ENCODE data around the gene SYTL3. TPM values are rescaled to one million over a fixed set of nuclear protein-coding genes. Genes with fewer than 3 reads are reported as not detected.

Gene SYTL3
- total and polyA plus RNA-seq, 2 of the 8 experiments (the other 6 are each of a cell fraction or from before 2014, with no cell fraction given) = 0.27 to 0.99 TPM

GRCh38 chr6:158684745-158685324 is 35.0 kb downstream of the SYTL3 start:
- Histone ChIP-seq H3K23me2 (ENCODE audit: low read depth, low read length) (no peaks in the 10 kb centered on the region), H2BK15ac (ENCODE audit: low read length) (no peak overlapping the region), H3K4me3 (ENCODE audit: extremely low read depth in 1 of 4, insufficient read depth in 2 of 4, low read depth in 3 of 4, low read length in 4 of 4) (no peak overlapping the region), H2BK12ac (ENCODE audit: low read depth, low read length) (no peak overlapping the region), H4K20me1 (replicated peaks in 1 of 2; ENCODE audit: control insufficient read depth in 1 of 2, insufficient read depth in 2 of 2, low read length in 2 of 2) (no peaks in the 10 kb centered on the region), H3K4ac (replicated peaks; ENCODE audit: insufficient read length, low read depth, low read length) (no peak overlapping the region), H3K27me3 (replicated peaks in 1 of 4; ENCODE audit: control insufficient read depth in 3 of 4, extremely low read depth in 1 of 4, insufficient read depth in 3 of 4, low read length in 3 of 4) (no peaks in the 10 kb centered on the region), H4K8ac (ENCODE audit: extremely low read depth, insufficient read depth, low read length) (no peak overlapping the region), H3K23ac (ENCODE audit: insufficient read length) (no peak overlapping the region), H3K9ac (replicated peaks in 1 of 4; ENCODE audit: extremely low read depth in 1 of 4, low read depth in 3 of 4, low read length in 3 of 4) (no peak overlapping the region), H2BK5ac (ENCODE audit: low read depth, low read length) (no peak overlapping the region), H3K4me1 (replicated peaks in 1 of 4; ENCODE audit: control insufficient read depth in 3 of 4, insufficient read depth in 4 of 4, low read length in 3 of 4) (no peaks in the 10 kb centered on the region), H3K14ac (ENCODE audit: insufficient read length) (no peak overlapping the region), H2BK120ac (replicated peaks; ENCODE audit: low read depth, low read length) (no peak overlapping the region), H3K27ac (ENCODE audit: low read depth, low read length) (no peak overlapping the region), H3K4me2 (ENCODE audit: insufficient read depth in 1 of 2, low read depth in 2 of 2, low read length in 2 of 2) (no peak overlapping the region), H2AFZ (ENCODE audit: low read length) (no peak overlapping the region), H3K9me3 (ENCODE audit: insufficient read depth in 2 of 2, low read depth in 1 of 2, low read length in 1 of 2) (no peaks in the 10 kb centered on the region), H3K18ac (ENCODE audit: extremely low read depth, low read length) (no peak overlapping the region), H3K79me2 (ENCODE audit: control insufficient read depth in 1 of 2, insufficient read depth in 2 of 2, low read length in 2 of 2) (no peaks in the 10 kb centered on the region), H3K36me3 (ENCODE audit: control insufficient read depth in 2 of 4, insufficient read depth in 4 of 4, low read length in 3 of 4) (no peaks in the 10 kb centered on the region), H2BK20ac (ENCODE audit: low read length) (no peak overlapping the region), H3K79me1 (ENCODE audit: low read depth, low read length) (no peaks in the 10 kb centered on the region), H3K56ac (replicated peaks; ENCODE audit: insufficient read length, low read depth, low read length) (no peak overlapping the region), H2AK5ac (ENCODE audit: low read depth, low read length) (no peak overlapping the region), H4K5ac (ENCODE audit: insufficient read length, low read depth, low read length) (no peak overlapping the region), H4K91ac (replicated peaks; ENCODE audit: insufficient read length, low read length) (no peak overlapping the region)
- DNase-seq (ENCODE audit: low read depth in 1 of 2, low spot score in 2 of 2) = peak in 1 of 2 experiments; percentile 6
- TF ChIP-seq RAD21 (IDR thresholded peaks at IDR 0.05 in 1 of 2, conservative IDR thresholded peaks at IDR 0.05 in 1 of 2; ENCODE audit: low read depth in 2 of 2, low read length in 2 of 2) (no peak), ZNF274 (IDR thresholded peaks at IDR 0.05; ENCODE audit: borderline replicate concordance, extremely low read depth, low read length) (no peak), FOSL1 (IDR thresholded peaks at IDR 0.05; ENCODE audit: insufficient read depth, low read depth, low read length) (no peak), EGR1 (IDR thresholded peaks at IDR 0.05; ENCODE audit: borderline replicate concordance, low read depth, low read length) (no peak), TEAD4 (IDR thresholded peaks at IDR 0.05; ENCODE audit: low read depth, low read length) (no peak), MAFK (IDR thresholded peaks at IDR 0.05; ENCODE audit: low read depth, low read length) (no peak)
- 87% methylated on average over 4 of the region's 5 CpGs; no CpG with 5 or more reads in 1 of the 2 experiments for WGBS, 2 experiments (ENCODE audit: extremely low coverage in 1 of 2, insufficient coverage in 1 of 2, insufficient read length in 1 of 2, insufficient replicate concordance in 2 of 2, low coverage in 1 of 2, low lambda C conversion rate in 2 of 2, missing lambda C conversion rate in 1 of 2)
- ChIA-PET POLR2A (ENCODE audit: partially characterized antibody) (interaction anchor here (0.9 to 1.4 kb wide), 2 partner anchors 41 to 73 kb away, joined by 3 read pairs; partner anchors contain the start of gene DYNLT1), CTCF (ENCODE audit: partially characterized antibody) (interaction anchor here (0.7 to 2.9 kb wide), 4 partner anchors 24 to 322 kb away, joined by 3 to 17 read pairs (median 4); no protein-coding TSS in a partner anchor)
- no peak for FAIRE-seq
